ENCODE data around the gene C12orf50.
A peak's percentile ranks its signal among the peaks of the same experiment; 100 is the strongest.
"Not testable (repeated sequence)": the region's sequence is repeated elsewhere in the genome, so short reads cannot be mapped to it uniquely, and the experiment has no call there.

The C12orf50 gene

GRCh38 chr12:88029093-88029665 is at the start of gene C12orf50:
Gene C12orf50, minus strand, starts transcription at chr12:88029401. Its CDS starts 2,439 bp downstream, at chr12:88026962.
- DNase-seq (ENCODE audit: low read depth) = no peak

GRCh38 chr12:88067301-88067700 is 38.1 kb upstream of the C12orf50 start:
- no peak for DNase-seq (ENCODE audit: low read depth)

GRCh38 chr12:88063375-88063774 is 34.2 kb upstream of the C12orf50 start:
- DNase-seq (ENCODE audit: low read depth) = no peak

- DNase-seq (ENCODE audit: low read depth) = no peak
Observed at GRCh38 chr12:88062474-88062873, 33.3 kb upstream of the C12orf50 start.

- DNase-seq (ENCODE audit: low read depth) = no peak
Observed at GRCh38 chr12:88058719-88059077, 29.5 kb upstream of the C12orf50 start.

- DNase-seq (ENCODE audit: low read depth) = no peak
Observed at GRCh38 chr12:88057994-88058718, 29.0 kb upstream of the C12orf50 start.

GRCh38 chr12:88056571-88056970 is 27.4 kb upstream of the C12orf50 start:
- DNase-seq (ENCODE audit: low read depth) = no peak

GRCh38 chr12:88052686-88053085 is 23.5 kb upstream of the C12orf50 start:
- no peak for DNase-seq (ENCODE audit: low read depth)

- no peak for DNase-seq (ENCODE audit: low read depth)
Observed at GRCh38 chr12:88044035-88044434, 14.8 kb upstream of the C12orf50 start.

GRCh38 chr12:88037770-88038169 is 8.6 kb upstream of the C12orf50 start:
- DNase-seq (ENCODE audit: low read depth) = no peak

GRCh38 chr12:88036353-88036965 is 7.3 kb upstream of the C12orf50 start:
- peak; percentile 9 for DNase-seq (ENCODE audit: low read depth)

- no peak for DNase-seq (ENCODE audit: low read depth)
Observed at GRCh38 chr12:88035907-88036289, 6.7 kb upstream of the C12orf50 start.

- peak; percentile 60 for DNase-seq (ENCODE audit: low read depth)
Observed at GRCh38 chr12:88035271-88035906, 6.2 kb upstream of the C12orf50 start.

- DNase-seq (ENCODE audit: low read depth) = not testable (repeated sequence)
Observed at GRCh38 chr12:88031161-88031560, 2.0 kb upstream of the C12orf50 start.

GRCh38 chr12:88026196-88026595 is 3.0 kb downstream of the C12orf50 start:
- no peak for DNase-seq (ENCODE audit: low read depth)

GRCh38 chr12:88017964-88018363 is 11.2 kb downstream of the C12orf50 start:
- no peak for DNase-seq (ENCODE audit: low read depth)

- DNase-seq (ENCODE audit: low read depth) = no peak
Observed at GRCh38 chr12:88015825-88016224, 13.4 kb downstream of the C12orf50 start.

- no peak for DNase-seq (ENCODE audit: low read depth)
Observed at GRCh38 chr12:88011755-88012154, 17.4 kb downstream of the C12orf50 start.

- DNase-seq (ENCODE audit: low read depth) = no peak
Observed at GRCh38 chr12:88006351-88006750, 22.9 kb downstream of the C12orf50 start.

- no peak for DNase-seq (ENCODE audit: low read depth)
Observed at GRCh38 chr12:88001327-88001726, 27.9 kb downstream of the C12orf50 start.

- peak; percentile 30 for DNase-seq (ENCODE audit: low read depth)
Observed at GRCh38 chr12:87995581-87996178, 33.5 kb downstream of the C12orf50 start.

- no peak for DNase-seq (ENCODE audit: low read depth)
Observed at GRCh38 chr12:87991483-87991882, 37.7 kb downstream of the C12orf50 start.

GRCh38 chr12:87988534-87988933 is 40.7 kb downstream of the C12orf50 start:
- DNase-seq (ENCODE audit: low read depth) = no peak

All from HS-27A (cell line).